PC-9 (cell line): ENCODE results near the gene KCNC1. TPM values are rescaled to one million over a fixed set of nuclear protein-coding genes. Genes with fewer than 3 reads are reported as not detected.

ENCODE experiments used
- BruUV-seq: library from RNA; stranded (reverse); fragments of 400-500 nt; replicated peaks from 2 replicates; lab custom pipeline; 2021; lab: Mats Ljungman, UMichigan
- CTCF ChIA-PET: fragments of 300-600 bp; sonication (Branson Sonifier 250); formaldehyde crosslinking; loops from one replicate; lab custom pipeline; 2022; ENCODE audit warnings: antibody characterized with exemption; lab: Charles Lee
- POLR2A ChIA-PET: fragments of 300-600 bp; sonication (Branson Sonifier 250); formaldehyde crosslinking; loops from one replicate; lab custom pipeline; 2022; ENCODE audit warnings: antibody characterized with exemption; ENCODE audit not compliant: unreplicated experiment; lab: Charles Lee
- DNase-seq, 2 experiments: peaks; one replicate each; pipeline versions ENCODE4 v3.0.0 to v3.0.0-alpha.2; 2015 to 2022; ENCODE audit warnings: mixed read lengths in 1 of 2
- H2AFZ ChIP-seq: fragments of 200-600 bp; sonication (generic); 2 replicates; pipeline ENCODE4 v1.8.1; 2017; ENCODE audit warnings: antibody characterized with exemption
- H3F3A ChIP-seq: fragments of 200-600 bp; sonication (generic); 2 replicates; pipeline ENCODE4 v1.8.1; 2017; ENCODE audit warnings: antibody characterized with exemption, mild to moderate bottlenecking, low read depth; ENCODE audit not compliant: insufficient read depth
- H3K27ac ChIP-seq: fragments of 200-600 bp; sonication (generic); 2 replicates; pipeline ENCODE4 v1.6.1; 2016; ENCODE audit warnings: mixed run types
- H3K27me3 ChIP-seq: fragments of 200-600 bp; sonication (generic); 2 replicates; pipeline ENCODE4 v1.6.1; 2016; ENCODE audit warnings: low read depth, mixed run types; ENCODE audit not compliant: insufficient read depth
- H3K36me3 ChIP-seq: fragments of 200-600 bp; sonication (generic); 2 replicates; pipeline ENCODE4 v1.6.1; 2016; ENCODE audit warnings: low read depth, mixed run types
- H3K4me1 ChIP-seq: fragments of 200-600 bp; sonication (generic); replicated peaks from 2 replicates; pipeline ENCODE4 v1.6.1; 2016; ENCODE audit warnings: mixed run types; ENCODE audit not compliant: insufficient read depth
- H3K4me2 ChIP-seq: fragments of 200-600 bp; sonication (generic); 2 replicates; pipeline ENCODE4 v1.6.1; 2017; ENCODE audit warnings: mixed run types
- H3K4me3 ChIP-seq: fragments of 200-600 bp; sonication (generic); 2 replicates; pipeline ENCODE4 v1.6.1; 2016; ENCODE audit warnings: mixed run types
- H3K79me2 ChIP-seq: fragments of 200-600 bp; sonication (generic); 2 replicates; pipeline ENCODE4 v1.6.1; 2017; ENCODE audit warnings: low read depth, mixed run types
- H3K9me2 ChIP-seq: fragments of 200-600 bp; sonication (generic); 2 replicates; pipeline ENCODE4 v1.8.1; 2017; ENCODE audit warnings: mild to moderate bottlenecking; ENCODE audit not compliant: insufficient read depth
- H3K9me3 ChIP-seq: fragments of 200-600 bp; sonication (generic); 2 replicates; pipeline ENCODE4 v1.8.1; 2016; ENCODE audit warnings: low read depth; ENCODE audit not compliant: insufficient read depth
- H4K20me1 ChIP-seq: fragments of 200-600 bp; sonication (generic); 2 replicates; pipeline ENCODE4 v1.8.1; 2017; ENCODE audit not compliant: insufficient read depth
- CTCF ChIP-seq: fragments of 200-600 bp; sonication (generic); conservative IDR thresholded peaks from 2 replicates; pipeline ENCODE4 v1.6.1; 2017; ENCODE audit warnings: mixed run types, antibody characterized with exemption, mild to moderate bottlenecking, moderate library complexity
- EZH2 ChIP-seq: fragments of 200-600 bp; sonication (generic); IDR thresholded peaks from 2 replicates; pipeline ENCODE4 v1.8.0; 2017; ENCODE audit warnings: antibody characterized with exemption, low read depth
- intact Hi-C: fragments of 100-400 bp; cut with micrococcal nuclease; formaldehyde crosslinking; loops from one replicate; pipeline ENCODE4 v1.10.0; 2022; ENCODE audit not compliant: unreplicated experiment
- total RNA-seq: library from RNA; stranded (reverse); gene quantifications from 2 replicates; pipeline ENCODE4 v1.2.3, GENCODE V29; 2021

The KCNC1 gene
- total RNA-seq, 1 experiment from 2014 or later = not detected

- H3K9me3 ChIP-seq = no peaks in the 10 kb centered on the region
- CTCF ChIA-PET = no interaction called here
- no peak overlapping the region for H3K27ac ChIP-seq
- H3K4me3 ChIP-seq = no peak overlapping the region
- no peaks in the 10 kb centered on the region for H3K9me2 ChIP-seq
- H3K4me1 ChIP-seq = no peaks in the 10 kb centered on the region
- BruUV-seq = no TSS peak
- H4K20me1 ChIP-seq = no peaks in the 10 kb centered on the region
- intact Hi-C loops = no loop called here
- no peak for DNase-seq
- no peaks in the 10 kb centered on the region for H3K79me2 ChIP-seq
- H3K27me3 ChIP-seq = 0 out of 2 replicates have a peak, but pooled peaks cover 7% of the 10 kb centered on the region
- H3K36me3 ChIP-seq = no peaks in the 10 kb centered on the region
- TF ChIP-seq CTCF (no peak), EZH2 (no peak)
- POLR2A ChIA-PET = interaction anchor here (0.6 to 0.7 kb wide), 2 partner anchors 8 to 52 kb away, joined by 3 to 6 read pairs; no protein-coding TSS in a partner anchor
- no peak overlapping the region for H3K4me2 ChIP-seq
- H2AFZ ChIP-seq = no peak overlapping the region
- no peaks in the 10 kb centered on the region for H3F3A ChIP-seq
Measured at GRCh38 chr11:17782603-17783337, 48.2 kb downstream of the KCNC1 start.

GRCh38 chr11:17783878-17784277 lies 49.3 kb downstream of the KCNC1 start:
- Histone ChIP-seq H3K27ac (no peak overlapping the region), H3K4me1 (no peaks in the 10 kb centered on the region), H3K36me3 (no peaks in the 10 kb centered on the region), H3F3A (no peaks in the 10 kb centered on the region), H3K4me3 (no peak overlapping the region), H4K20me1 (no peaks in the 10 kb centered on the region), H3K79me2 (no peaks in the 10 kb centered on the region), H2AFZ (no peak overlapping the region), H3K9me2 (no peaks in the 10 kb centered on the region), H3K27me3 (no peaks in the 10 kb centered on the region), H3K4me2 (no peak overlapping the region), H3K9me3 (no peaks in the 10 kb centered on the region)
- no peak for DNase-seq
- BruUV-seq = no TSS peak
- CTCF ChIA-PET = no interaction called here
- intact Hi-C loops = no loop called here
- no peak for TF ChIP-seq CTCF
- POLR2A ChIA-PET = no interaction called here

GRCh38 chr11:17786824-17787525 lies 52.4 kb downstream of the KCNC1 start:
- no peaks in the 10 kb centered on the region for H3K27me3 ChIP-seq

More at GRCh38 chr11:17786824-17787525, 52.4 kb downstream of the KCNC1 start:
- intact Hi-C loops = no loop called here
- peak; percentile 46 to 47 for DNase-seq
- no peaks in the 10 kb centered on the region for H4K20me1 ChIP-seq
- BruUV-seq = no TSS peak
- no peaks in the 10 kb centered on the region for H3K9me2 ChIP-seq
- H3K4me2 ChIP-seq = no peak overlapping the region
- no peak overlapping the region for H2AFZ ChIP-seq
- H3F3A ChIP-seq = no peaks in the 10 kb centered on the region
- CTCF ChIA-PET = interaction anchor here (0.9 kb wide), 1 partner anchor 40 kb away, joined by 3 read pairs; no protein-coding TSS in a partner anchor
- H3K27ac ChIP-seq = no peak overlapping the region
- no peaks in the 10 kb centered on the region for H3K79me2 ChIP-seq
- no peaks in the 10 kb centered on the region for H3K36me3 ChIP-seq
- H3K9me3 ChIP-seq = no peaks in the 10 kb centered on the region
- no peak overlapping the region for H3K4me3 ChIP-seq
- POLR2A ChIA-PET = no interaction called here
- TF ChIP-seq CTCF = no peak
- TF ChIP-seq EZH2 = no peak
- no peaks in the 10 kb centered on the region for H3K4me1 ChIP-seq
